ENCODE results near the gene LRP2.

Gene LRP2

DNA sequence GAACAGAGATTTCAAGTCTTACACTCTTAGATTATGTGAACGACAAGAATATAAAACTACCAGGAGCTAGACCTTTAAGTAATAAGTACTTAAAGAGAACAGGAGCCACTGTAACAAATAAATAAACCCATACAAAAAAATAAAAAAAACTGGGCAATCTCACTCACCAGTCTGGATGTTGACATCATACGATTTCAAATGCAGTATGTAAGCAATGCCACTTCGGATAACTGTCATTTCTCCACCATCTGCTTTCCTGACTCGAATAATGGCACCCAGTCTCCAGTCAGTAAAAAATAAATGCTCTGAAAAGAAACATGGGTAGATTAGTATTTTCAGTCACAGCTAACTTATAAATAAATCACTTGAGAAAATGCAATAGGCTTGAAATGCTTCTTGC lies 115.1 kb downstream of the LRP2 start:
- in situ Hi-C loops (cut with MboI; ENCODE audit: low sequenced_read_pairs) = no loop called here

DNA sequence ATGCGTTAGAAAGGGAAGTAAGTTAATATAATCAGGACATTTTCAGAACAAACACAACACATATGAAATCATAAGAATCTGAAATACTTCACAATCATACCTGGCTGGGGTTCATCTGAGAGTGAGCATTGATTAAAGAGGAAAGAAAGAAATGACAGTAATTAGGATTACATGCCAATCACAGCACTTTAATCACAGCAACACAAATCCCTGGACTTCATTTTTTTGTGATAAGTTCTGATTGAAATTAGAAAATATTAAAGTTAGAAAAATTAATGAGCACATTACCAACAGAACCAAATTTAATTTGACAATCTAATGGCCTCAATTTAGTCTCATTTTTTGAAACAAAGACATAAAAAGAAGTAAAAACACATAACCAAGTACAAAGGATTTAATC lies 121.9 kb downstream of the LRP2 start:
- in situ Hi-C loops (cut with MboI; ENCODE audit: low sequenced_read_pairs) = no loop called here

DNA sequence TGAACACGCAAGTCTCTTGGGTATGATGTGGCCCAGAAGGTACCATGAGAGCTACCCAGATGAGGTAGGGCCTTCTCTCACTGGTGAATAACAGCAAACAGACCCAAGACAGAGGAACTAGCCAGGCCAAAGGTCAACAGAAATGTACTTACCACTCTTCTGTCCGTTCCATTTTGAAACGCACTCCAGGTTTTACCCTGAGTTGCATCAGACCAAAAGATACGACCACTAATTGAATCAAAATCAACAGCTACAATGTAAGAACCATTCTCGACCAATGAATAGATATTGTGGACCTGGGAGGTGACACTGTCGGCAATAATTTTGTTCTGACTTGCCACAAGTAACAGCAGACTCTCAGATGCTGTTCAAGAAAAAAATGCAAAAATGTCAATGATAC lies 124.4 kb downstream of the LRP2 start:
- in situ Hi-C loops (cut with MboI; ENCODE audit: low sequenced_read_pairs) = no loop called here

DNA sequence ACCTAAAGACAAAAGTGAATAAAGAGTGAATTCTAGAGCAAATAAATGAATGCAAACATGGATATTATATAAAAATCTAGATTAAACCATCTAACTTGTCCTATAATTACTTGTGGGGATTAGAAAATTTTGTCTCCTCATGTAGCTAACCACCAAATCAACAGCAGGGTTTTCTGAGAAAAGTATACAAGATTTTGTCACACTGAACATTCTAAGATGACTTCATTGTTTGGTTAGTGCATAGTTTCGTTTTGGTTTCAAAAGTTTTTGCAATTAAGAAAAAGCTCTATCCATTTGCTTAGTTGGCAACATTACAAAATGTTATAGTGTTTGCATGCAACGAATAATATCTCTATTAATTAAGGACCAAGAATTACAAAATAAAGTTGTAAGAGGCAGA lies 125.0 kb downstream of the LRP2 start:
- in situ Hi-C loops (cut with MboI; ENCODE audit: low sequenced_read_pairs) = no loop called here

DNA sequence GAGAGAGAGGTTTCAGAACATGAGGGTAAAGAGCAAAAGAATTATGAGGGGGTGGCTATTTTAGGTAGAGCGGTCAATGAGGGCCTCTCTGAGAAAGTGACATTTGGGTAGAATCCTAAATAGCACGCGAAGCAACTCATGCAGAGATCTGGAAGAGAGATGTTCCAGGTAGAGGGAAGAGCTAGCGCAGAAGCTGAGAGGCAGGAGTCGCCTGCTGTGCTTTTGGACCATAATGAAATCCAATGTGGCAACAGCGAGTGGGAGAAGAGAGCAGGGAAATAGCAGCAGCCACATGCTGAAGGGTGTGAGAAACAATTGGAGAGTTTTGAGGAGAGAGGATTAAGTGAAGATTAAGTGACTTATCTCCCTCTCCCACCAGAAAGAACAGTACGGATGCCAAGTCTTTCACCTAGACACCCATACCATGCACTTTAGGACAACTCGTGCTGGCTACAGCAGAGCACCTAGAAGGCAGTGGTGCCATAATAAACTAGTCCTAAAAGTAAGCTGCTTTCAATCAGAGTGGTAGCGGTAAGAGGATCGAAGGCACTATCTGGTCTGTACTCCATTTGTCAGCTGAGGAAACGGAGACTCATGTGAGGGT lies 129.7 kb downstream of the LRP2 start:
- in situ Hi-C loops (cut with MboI; ENCODE audit: low sequenced_read_pairs) = no loop called here

DNA sequence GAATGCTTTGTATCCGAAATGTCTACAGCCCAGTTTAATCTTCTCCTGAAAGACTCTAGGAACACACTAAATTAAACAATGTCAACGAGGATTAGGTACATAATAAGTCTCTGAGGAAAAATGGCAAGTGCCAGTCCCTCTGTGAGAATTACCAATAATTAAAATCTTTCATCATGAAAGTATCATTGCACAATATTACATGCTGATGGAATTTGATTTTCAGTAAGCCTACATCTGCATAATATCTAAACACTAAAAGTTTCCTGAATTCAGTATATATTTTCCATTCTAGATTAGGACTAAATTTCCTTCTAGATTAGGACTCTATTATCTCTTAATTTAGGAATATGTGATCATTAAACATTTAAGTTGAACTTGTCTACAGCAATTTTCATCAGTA lies 132.1 kb downstream of the LRP2 start:
- in situ Hi-C loops (cut with MboI; ENCODE audit: low sequenced_read_pairs) = no loop called here

DNA sequence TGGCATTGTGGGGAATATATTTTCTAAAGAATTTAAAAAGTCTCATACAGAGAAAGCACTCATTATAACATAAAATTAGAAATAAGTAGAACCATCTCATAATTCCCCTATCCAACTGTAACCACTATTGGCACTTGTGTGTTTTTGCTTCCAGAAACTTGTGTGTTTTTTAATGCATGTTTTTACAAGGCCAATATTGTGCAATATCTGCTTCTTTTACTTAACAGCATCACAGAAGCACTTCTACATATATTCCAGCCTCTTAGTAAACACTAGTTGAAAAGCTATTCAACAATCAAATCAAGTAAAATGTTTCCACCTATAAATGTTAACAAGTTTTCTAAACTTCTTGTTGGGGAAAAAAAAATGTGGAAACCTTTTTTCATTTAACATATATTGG lies 132.7 kb downstream of the LRP2 start:
- in situ Hi-C loops (cut with MboI; ENCODE audit: low sequenced_read_pairs) = no loop called here

DNA sequence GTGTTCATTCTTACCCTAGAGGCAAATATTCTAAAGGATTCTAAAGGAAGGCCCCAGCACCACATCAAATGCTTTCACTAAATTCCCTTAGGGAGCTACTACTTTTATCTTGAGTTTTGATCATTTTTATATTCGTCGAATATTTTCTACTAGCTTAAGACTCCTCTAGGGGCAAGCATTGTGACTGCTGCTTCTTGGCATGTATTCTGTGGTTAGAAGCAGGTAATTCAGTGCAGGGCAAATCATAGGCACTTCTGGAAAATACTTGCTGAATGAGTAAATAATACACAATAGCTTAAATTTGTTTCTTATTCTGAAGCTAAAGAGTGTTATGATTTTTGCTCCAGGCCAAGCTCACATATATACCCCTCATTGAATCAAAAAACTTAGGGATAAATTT lies 136.4 kb downstream of the LRP2 start:
- in situ Hi-C loops (cut with MboI; ENCODE audit: low sequenced_read_pairs) = no loop called here

DNA sequence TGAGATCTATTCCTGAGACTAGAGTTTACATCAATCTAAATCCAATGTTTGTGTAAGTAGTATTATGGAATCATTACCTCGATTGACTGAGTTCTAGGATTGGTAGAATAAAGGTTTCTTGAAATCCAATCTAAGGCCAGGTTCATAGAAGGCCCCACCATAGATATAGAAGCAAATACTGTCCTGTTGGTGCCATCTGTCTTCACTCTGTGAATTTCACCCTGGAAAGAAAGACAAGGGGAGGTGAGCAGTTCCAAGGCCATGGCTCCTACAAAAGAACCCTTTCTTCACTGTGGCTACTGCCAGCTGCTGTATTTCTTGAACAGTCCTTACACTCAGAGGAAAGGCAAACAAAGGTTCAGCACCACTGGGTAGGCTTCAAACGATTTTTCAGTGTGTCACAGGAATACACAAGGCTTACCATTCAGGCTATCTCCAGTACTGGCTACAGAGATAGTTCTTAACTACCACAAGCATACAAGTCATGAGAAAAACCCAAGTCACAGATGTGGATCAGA lies 137.0 kb downstream of the LRP2 start:
- in situ Hi-C loops (cut with MboI; ENCODE audit: low sequenced_read_pairs) = no loop called here

DNA sequence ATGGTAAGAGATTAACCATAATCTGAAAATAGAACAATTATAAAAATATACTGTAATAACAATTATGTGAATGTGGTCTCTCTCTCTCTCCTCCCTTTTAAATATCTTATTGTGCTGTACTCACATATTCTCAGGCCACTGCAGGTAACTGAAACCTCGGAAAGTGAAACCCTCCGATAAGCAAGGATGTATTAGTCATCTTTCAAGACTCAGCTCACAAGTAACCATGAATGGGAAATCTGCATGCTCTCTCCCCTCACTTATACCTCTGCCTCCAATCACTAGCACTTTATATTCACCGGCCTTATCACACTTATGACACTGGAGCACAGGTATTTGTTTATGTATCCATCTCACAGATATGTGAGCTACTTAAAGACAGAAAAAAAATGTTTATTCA lies 139.7 kb downstream of the LRP2 start:
- in situ Hi-C loops (cut with MboI; ENCODE audit: low sequenced_read_pairs) = no loop called here

DNA sequence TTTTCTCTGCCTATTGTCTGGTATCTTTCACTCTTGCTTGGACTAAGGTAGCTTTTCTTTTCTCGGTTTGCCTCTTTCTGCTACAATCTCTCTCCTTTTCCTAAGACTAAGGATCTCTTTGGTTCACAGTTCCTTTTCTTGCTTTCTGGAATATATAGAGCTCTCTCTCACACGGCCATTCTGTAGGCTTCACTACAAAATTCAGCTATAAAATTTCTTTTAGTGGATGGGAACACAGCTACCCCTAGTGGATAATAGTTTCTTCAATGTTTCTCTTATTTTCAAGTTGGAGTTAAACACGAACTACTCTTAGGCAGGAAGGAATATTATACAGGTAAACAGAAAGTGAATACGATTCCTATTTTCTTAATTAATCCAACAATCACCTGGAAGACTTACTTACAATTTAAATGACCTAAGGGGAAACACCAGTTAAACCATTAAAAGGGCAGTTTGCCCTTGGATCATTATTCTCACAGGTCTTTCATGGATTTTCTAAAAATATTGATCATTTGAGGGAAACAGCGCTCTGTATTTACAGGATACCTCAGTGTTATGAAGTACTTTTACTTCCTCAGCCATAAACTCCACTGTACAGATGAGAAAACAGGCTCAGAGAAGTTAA lies 140.5 kb downstream of the LRP2 start:
- in situ Hi-C loops (cut with MboI; ENCODE audit: low sequenced_read_pairs) = no loop called here

DNA sequence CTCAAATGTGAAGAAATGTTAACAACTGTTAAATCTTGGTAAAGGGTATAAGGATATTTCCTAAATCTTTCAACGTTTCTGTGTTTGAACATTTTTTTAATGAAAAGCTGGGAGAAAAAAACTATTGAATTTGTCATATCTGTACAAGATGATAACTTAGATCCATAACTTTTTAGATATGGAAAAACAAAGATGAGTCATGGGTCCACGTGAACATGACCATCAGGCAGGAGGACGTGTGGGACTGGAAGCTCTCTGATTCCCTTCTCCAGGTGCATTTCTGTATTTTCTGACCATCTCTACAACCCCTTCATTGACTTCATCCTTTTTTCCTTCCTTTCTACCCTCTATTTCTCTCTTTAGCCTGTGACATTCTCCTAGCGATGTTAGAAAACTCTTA lies 151.4 kb downstream of the LRP2 start:
- in situ Hi-C loops (cut with MboI; ENCODE audit: low sequenced_read_pairs) = no loop called here

DNA sequence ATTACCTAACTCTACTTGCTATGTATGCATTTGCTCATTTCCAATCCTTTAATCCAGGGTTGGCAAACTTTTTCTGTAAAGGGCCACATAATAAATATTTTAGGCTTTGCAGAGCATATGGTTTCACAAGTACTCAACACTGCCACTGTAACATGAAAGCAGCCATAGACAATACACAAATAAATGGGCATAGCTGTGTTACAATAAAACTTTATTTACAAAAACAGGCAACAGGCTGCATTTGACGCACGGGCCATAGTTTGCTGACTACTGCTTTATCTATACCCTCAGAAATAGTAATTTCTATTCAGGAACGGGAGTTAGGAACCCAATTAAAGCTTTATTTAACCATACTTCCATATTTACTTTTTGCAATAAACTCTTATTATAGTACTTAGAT lies 154.3 kb downstream of the LRP2 start:
- in situ Hi-C loops (cut with MboI; ENCODE audit: low sequenced_read_pairs) = no loop called here

DNA sequence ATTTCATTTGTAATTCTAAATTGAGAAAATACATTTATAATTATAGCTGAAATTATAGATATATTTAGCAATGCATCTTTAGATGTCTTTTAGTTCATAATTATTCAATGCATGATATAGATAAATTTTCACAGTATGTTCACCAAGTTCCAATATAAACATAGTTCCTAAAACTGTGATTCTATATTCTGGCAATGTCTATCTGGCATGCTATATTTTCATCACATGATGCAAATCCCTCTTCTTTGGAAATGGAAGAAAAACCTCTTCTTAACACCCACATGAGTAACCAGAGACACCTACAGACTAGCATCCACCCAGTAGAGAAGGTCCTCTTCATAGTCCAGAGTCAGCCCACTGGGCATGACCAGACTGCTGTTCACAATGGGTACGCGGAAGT lies 157.2 kb downstream of the LRP2 start:
- in situ Hi-C loops (cut with MboI; ENCODE audit: low sequenced_read_pairs) = no loop called here

DNA sequence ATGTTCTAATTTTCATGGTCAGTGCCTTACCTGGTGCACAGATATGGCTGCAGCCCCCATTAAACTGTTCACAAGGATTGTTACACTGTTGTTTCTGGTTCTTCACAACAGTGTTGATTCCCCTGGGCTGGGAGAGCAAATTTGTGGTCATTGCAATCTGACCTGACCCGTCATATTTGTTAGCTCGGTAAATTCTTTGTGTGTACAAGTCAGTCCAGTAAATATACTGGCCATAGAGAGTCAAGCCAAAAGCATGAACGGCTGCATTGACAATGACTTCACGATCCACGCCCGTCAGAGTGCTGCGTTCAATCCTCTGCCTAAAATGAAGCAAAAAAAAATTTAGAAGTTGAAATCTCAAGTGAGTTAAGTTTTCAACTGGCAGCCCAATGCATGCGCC lies 158.4 kb downstream of the LRP2 start:
- in situ Hi-C loops (cut with MboI; ENCODE audit: low sequenced_read_pairs) = no loop called here

DNA sequence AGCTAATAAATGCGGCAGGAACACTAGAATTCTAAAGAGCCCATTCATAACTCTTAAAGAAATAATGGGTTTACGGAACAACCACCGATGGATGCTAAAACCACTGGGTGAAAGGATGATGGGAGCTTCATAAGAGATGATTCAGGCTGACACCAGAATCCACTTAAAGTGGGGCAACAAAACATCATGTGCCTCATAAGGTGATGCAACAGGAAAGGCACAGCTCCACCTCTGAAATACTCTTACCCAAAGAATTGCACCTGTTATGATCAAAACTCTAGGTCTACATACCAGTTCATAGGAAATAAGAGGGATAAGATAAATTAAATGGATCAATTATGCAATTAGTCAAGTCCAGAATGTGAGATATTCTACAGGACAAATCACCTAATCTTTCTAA lies 161.6 kb downstream of the LRP2 start:
- in situ Hi-C loops (cut with MboI; ENCODE audit: low sequenced_read_pairs) = no loop called here

DNA sequence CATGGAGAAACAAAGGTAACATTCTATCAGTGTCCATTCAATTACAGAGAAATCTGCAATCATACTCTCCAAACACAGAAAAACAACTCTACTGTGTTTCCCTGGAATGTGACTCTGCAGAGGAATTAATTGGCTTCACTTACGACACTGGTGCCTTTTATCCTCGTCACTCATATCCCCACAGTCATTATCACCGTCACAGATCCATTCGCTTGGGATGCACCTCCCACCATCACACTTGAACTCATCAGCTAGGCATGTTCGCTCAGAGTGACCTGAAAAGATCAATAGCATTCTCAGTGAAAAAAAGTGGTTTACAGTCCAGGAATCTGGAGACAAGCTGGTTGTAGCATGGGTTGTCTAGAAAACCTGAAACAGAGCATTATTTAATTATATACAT lies 168.7 kb downstream of the LRP2 start:
- in situ Hi-C loops (cut with MboI; ENCODE audit: low sequenced_read_pairs) = no loop called here

DNA sequence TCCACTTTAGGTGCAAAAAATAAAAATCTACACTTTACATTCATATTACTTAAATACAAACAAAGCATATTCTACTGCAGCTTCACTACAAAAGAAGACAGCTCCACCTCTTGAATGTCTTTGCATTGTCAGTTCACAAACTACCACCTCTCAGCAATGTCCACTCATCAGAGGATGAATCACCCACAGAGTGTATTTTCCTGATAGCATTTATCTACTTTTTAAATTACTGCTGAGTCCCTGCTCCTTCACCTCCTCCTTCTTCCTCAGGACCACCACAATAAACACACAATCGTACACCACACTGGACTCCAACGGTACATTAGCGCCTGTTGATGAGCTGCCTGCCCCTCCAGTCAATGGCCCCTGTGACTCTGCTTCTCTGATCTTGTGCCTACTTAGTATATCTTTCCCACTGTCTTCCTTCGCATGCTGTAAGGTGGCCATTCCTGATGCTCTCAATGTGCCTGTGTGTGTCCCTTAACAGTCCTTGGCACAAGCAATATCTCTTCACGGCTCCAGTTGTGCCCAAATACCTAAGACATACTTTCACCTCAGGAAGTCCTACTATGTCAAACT lies 172.0 kb downstream of the LRP2 start:
- in situ Hi-C loops (cut with MboI; ENCODE audit: low sequenced_read_pairs) = no loop called here

DNA sequence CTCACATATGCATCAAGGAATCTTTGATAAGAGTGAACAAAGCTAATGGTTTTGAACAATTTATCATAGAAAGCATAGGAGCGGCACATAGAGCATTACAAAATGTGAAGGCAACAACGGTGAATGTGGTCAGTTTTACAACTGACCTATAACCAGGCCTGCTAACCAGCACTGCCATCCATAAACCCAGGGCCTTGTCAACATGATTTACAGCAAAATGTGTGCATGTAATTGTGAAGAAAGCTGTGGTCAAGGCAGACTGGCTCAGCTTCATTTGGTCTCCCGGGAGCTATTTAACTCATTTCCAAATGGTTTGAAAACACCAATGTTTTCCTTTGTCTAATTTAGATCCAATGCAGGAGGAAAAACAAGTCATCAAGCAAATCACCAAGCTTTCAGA lies 173.2 kb downstream of the LRP2 start:
- in situ Hi-C loops (cut with MboI; ENCODE audit: low sequenced_read_pairs) = no loop called here

DNA sequence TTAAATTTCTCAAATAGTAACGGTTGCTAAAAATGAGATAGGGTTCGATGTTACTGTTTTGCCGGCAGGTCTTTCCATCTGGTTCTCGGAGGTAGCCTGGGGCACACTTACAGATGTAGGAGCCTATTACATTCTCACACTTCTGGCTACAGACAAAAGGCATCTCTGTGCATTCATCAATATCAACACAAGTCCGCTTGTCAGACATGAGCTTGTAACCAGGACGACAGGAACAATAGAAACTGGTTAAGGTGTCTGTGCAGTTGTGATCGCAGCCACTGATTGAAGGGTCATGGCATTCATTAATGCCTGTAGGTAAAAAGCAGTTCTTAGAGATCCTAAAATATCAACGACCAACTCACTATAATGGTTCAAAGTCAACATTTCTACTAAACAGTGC lies 176.6 kb downstream of the LRP2 start:
- in situ Hi-C loops (cut with MboI; ENCODE audit: low sequenced_read_pairs) = no loop called here

DNA sequence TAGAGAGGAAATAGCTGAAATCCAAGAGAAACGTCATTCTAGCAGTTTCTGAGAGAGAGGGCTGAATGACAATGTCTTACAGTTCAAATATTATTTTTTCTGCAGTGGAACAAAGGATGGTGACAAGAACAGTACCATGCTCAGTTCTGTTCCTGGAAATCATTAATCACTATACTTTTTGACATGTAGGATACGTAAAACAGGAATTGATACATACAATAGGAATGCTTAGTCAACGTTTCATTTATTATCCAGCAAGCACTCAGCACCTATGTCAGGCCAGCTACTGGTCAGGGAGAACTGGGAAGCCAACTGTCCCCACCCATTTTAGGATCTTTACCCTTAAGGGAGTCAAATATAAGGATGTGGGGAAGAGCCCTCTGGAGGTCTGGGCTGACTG lies 178.3 kb downstream of the LRP2 start:
- in situ Hi-C loops (cut with MboI; ENCODE audit: low sequenced_read_pairs) = no loop called here

DNA sequence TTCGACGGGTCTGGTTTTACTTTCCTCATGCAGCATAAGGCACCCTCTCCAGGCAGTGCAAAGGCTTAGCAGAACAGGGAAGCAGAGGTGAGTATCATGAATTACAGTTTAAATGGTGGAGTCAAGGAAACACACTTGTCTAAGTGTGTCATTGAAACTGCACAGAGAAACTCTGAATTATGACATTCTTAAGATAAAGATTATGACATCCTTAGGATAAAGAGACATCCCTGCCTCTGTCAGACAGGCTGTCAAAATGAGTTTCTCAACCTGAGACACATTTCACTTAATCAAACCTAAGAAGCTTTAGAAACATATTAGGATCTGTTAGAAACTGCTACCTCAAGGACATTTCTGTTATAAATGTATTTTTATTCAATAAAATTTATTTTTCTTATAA lies 179.8 kb downstream of the LRP2 start:
- in situ Hi-C loops (cut with MboI; ENCODE audit: low sequenced_read_pairs) = no loop called here

Measured in HL-60/S4 treated with phorbol 12-myristate 13-acetate at 8.2 ng/mL for 4 days and 3 days (cell line).